ENCODE data around the gene PLEKHA8.

- no peak for TF ChIP-seq FOXP2 (optimal IDR thresholded peaks at IDR 0.05; ENCODE audit: control extremely low read depth, extremely low read length, insufficient read depth)
- TF ChIP-seq POLR2AphosphoS5 (IDR thresholded peaks at IDR 0.05; ENCODE audit: borderline replicate concordance, low read depth, low read length) = no peak
- TF ChIP-seq EZH2 (IDR thresholded peaks at IDR 0.05) = no peak
Observed at GRCh38 chr7:30133736-30134610, 105.8 kb downstream of the PLEKHA8 start.
